Prostate gland (tissue), 2 donors: ENCODE results near the gene ING5.

Source experiments
- POLR2AphosphoS5 ChIP-seq: sonication (generic); formaldehyde crosslinking; IDR thresholded peaks from one replicate; pipeline ENCODE4 v1.6.1; 2017; ENCODE audit warnings: antibody characterized with exemption
- TF ChIP-seq, protein P1 (sequence below), 4 experiments: fragments of 200-600 bp in 2 of 4; fragments of 450-650 bp in 2 of 4; sonication (generic) in 2 of 4; IDR thresholded peaks; 1 replicate in 3 of 4; 2 replicates in 1 of 4; pipeline ENCODE4 v1.5.1; 2016 to 2019; ENCODE audit warnings: antibody characterized with exemption in 4 of 4, mild to moderate bottlenecking in 2 of 4, moderate library complexity in 2 of 4

DNA sequence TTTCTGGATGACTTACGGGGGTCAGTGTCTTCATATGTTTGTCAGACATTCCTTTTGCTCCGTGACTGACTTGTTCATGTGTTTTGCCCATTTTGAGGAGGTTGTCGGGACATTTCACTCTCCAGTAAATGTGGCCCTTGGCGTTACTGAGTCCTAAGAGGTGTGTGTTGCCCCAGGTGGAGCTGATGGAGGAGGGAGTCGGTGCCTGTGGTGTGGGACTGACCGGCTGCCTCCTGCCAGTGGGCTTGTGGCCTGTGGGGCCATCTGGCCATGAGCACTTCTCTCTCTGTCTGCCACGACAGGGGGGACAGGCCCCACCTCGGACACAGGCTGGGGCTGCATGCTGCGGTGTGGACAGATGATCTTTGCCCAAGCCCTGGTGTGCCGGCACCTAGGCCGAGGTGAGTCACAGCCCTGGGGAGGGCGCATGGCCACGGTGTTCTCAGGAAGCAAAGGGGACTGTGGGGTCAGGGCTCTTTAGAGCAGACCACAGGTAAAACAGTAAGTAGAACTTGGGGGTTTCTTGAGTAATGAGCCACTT is 48.6 kb upstream of the ING5 start:
- no peak for TF ChIP-seq POLR2AphosphoS5
- TF ChIP-seq, protein P1, sequence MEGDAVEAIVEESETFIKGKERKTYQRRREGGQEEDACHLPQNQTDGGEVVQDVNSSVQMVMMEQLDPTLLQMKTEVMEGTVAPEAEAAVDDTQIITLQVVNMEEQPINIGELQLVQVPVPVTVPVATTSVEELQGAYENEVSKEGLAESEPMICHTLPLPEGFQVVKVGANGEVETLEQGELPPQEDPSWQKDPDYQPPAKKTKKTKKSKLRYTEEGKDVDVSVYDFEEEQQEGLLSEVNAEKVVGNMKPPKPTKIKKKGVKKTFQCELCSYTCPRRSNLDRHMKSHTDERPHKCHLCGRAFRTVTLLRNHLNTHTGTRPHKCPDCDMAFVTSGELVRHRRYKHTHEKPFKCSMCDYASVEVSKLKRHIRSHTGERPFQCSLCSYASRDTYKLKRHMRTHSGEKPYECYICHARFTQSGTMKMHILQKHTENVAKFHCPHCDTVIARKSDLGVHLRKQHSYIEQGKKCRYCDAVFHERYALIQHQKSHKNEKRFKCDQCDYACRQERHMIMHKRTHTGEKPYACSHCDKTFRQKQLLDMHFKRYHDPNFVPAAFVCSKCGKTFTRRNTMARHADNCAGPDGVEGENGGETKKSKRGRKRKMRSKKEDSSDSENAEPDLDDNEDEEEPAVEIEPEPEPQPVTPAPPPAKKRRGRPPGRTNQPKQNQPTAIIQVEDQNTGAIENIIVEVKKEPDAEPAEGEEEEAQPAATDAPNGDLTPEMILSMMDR (IDR thresholded peaks at IDR 0.05): no peak
